H1 (cell line): ENCODE results near the gene CAV3. TPM values are rescaled to one million over a fixed set of nuclear protein-coding genes. Genes with fewer than 3 reads are reported as not detected.

ENCODE experiments used
- CTCF ChIA-PET: fragments of 300-600 bp; sonication (Branson Sonifier 250); formaldehyde crosslinking; loops from one replicate; lab custom pipeline; 2021; ENCODE audit not compliant: partially characterized antibody; lab: Charles Lee
- POLR2A ChIA-PET: fragments of 300-600 bp; sonication (Branson Sonifier 250); formaldehyde crosslinking; loops from one replicate; lab custom pipeline; 2021; ENCODE audit warnings: inconsistent platforms; ENCODE audit not compliant: partially characterized antibody; lab: Charles Lee
- DNase-seq, 2 experiments: peaks; one replicate each; pipeline versions ENCODE4 v3.0.0 to v3.0.0-alpha.2; 2010 to 2022; ENCODE audit warnings: low spot score in 2 of 2, low read depth in 1 of 2, mixed read lengths in 1 of 2
- FAIRE-seq: peaks from 2 replicates; lab custom pipeline; 2011; peaks lifted over from hg19 to GRCh38; lab: Jason Lieb, UNC
- H2AFZ ChIP-seq: 2 replicates; pipeline ENCODE4 v1.8.1; 2012; ENCODE audit warnings: low read length, inconsistent platforms
- H2AK5ac ChIP-seq: 2 replicates; pipeline ENCODE4 v1.6.1; 2013; ENCODE audit warnings: low read depth, low read length
- H2BK120ac ChIP-seq: replicated peaks from 2 replicates; pipeline ENCODE3; 2013; ENCODE audit warnings: low read depth, low read length, inconsistent platforms
- H2BK12ac ChIP-seq: 2 replicates; pipeline ENCODE4 v1.6.1; 2013; ENCODE audit warnings: low read depth, low read length
- H2BK15ac ChIP-seq: 2 replicates; pipeline ENCODE4 v1.6.1; 2013; ENCODE audit warnings: low read length
- H2BK20ac ChIP-seq: 2 replicates; pipeline ENCODE4 v1.6.1; 2013; ENCODE audit warnings: low read length
- H2BK5ac ChIP-seq: 2 replicates; pipeline ENCODE4 v1.6.1; 2013; ENCODE audit warnings: low read depth, low read length
- H3K14ac ChIP-seq: 2 replicates; pipeline ENCODE4 v1.6.1; 2013; ENCODE audit warnings: inconsistent platforms; ENCODE audit not compliant: insufficient read length
- H3K18ac ChIP-seq: 2 replicates; pipeline ENCODE4 v1.6.1; 2013; ENCODE audit warnings: low read length; ENCODE audit errors: extremely low read depth
- H3K23ac ChIP-seq: 2 replicates; pipeline ENCODE4 v1.6.1; 2013; ENCODE audit warnings: inconsistent platforms; ENCODE audit not compliant: insufficient read length
- H3K23me2 ChIP-seq: 2 replicates; pipeline ENCODE4 v1.6.1; 2013; ENCODE audit warnings: low read depth, low read length
- H3K27ac ChIP-seq: 2 replicates; pipeline ENCODE4 v1.6.1; 2011; ENCODE audit warnings: low read depth, low read length, inconsistent platforms
- H3K27me3 ChIP-seq, 4 experiments: replicated peaks in 1 of 4; 1 replicate in 1 of 4; 2 replicates in 3 of 4; pipeline versions ENCODE4 v1.6.1 to v1.8.1; 2011 to 2013; ENCODE audit warnings: low read length in 3 of 4, mild to moderate bottlenecking in 3 of 4, inconsistent platforms in 2 of 4, mixed read lengths in 2 of 4, moderate library complexity in 1 of 4; ENCODE audit not compliant: control insufficient read depth in 3 of 4, insufficient read depth in 3 of 4; ENCODE audit errors: extremely low read depth in 1 of 4
- H3K36me3 ChIP-seq, 4 experiments: 2 replicates each; pipeline versions ENCODE4 v1.6.1 to v1.8.1; 2011 to 2013; ENCODE audit warnings: mild to moderate bottlenecking in 4 of 4, low read length in 3 of 4, moderate library complexity in 2 of 4, control low read depth in 1 of 4, inconsistent platforms in 1 of 4; ENCODE audit not compliant: insufficient read depth in 4 of 4, control insufficient read depth in 2 of 4
- H3K4ac ChIP-seq: replicated peaks from 2 replicates; pipeline ENCODE3; 2013; ENCODE audit warnings: low read length, low read depth, mixed read lengths, inconsistent platforms; ENCODE audit not compliant: insufficient read length
- H3K4me1 ChIP-seq, 4 experiments: replicated peaks in 1 of 4; 1 replicate in 1 of 4; 2 replicates in 3 of 4; pipeline versions ENCODE4 v1.6.1 to v1.8.1; 2011 to 2013; ENCODE audit warnings: low read length in 3 of 4, inconsistent platforms in 2 of 4, mixed read lengths in 1 of 4; ENCODE audit not compliant: insufficient read depth in 4 of 4, control insufficient read depth in 3 of 4
- H3K4me2 ChIP-seq, 2 experiments: 2 replicates each; pipeline versions ENCODE4 v1.6.1 to v1.8.1; 2011 to 2013; ENCODE audit warnings: low read depth in 2 of 2, low read length in 2 of 2, control low read depth in 1 of 2, inconsistent platforms in 1 of 2, mild to moderate bottlenecking in 1 of 2; ENCODE audit not compliant: insufficient read depth in 1 of 2
- H3K4me3 ChIP-seq, 4 experiments: fragments of 200-600, 300-600 bp in 1 of 4; sonication (generic), shearing (Covaris generic), sonication (Bioruptor Twin) in 1 of 4; 2 replicates each; pipeline versions ENCODE4 v1.5.1 to v1.8.1; 2011 to 2016; ENCODE audit warnings: low read length in 4 of 4, low read depth in 3 of 4, control low read depth in 2 of 4, inconsistent platforms in 2 of 4, mild to moderate bottlenecking in 2 of 4, mixed read lengths in 1 of 4, moderate library complexity in 1 of 4; ENCODE audit not compliant: insufficient read depth in 2 of 4; ENCODE audit errors: extremely low read depth in 1 of 4
- H3K56ac ChIP-seq: replicated peaks from 2 replicates; pipeline ENCODE3; 2013; ENCODE audit warnings: low read depth, mild to moderate bottlenecking, mixed read lengths, low read length, inconsistent platforms; ENCODE audit not compliant: insufficient read length
- H3K79me1 ChIP-seq: 2 replicates; pipeline ENCODE4 v1.6.1; 2013; ENCODE audit warnings: low read depth, low read length, control low read depth
- H3K79me2 ChIP-seq, 2 experiments: 2 replicates each; pipeline versions ENCODE4 v1.6.1 to v1.8.1; 2012 to 2013; ENCODE audit warnings: low read length in 2 of 2, mild to moderate bottlenecking in 2 of 2, inconsistent platforms in 1 of 2; ENCODE audit not compliant: insufficient read depth in 2 of 2, control insufficient read depth in 1 of 2
- H3K9ac ChIP-seq, 4 experiments: replicated peaks in 1 of 4; 1 replicate in 1 of 4; 2 replicates in 3 of 4; pipeline versions ENCODE4 v1.6.1 to v1.8.1; 2011 to 2013; ENCODE audit warnings: low read depth in 3 of 4, low read length in 3 of 4, control low read depth in 2 of 4, mild to moderate bottlenecking in 2 of 4, moderate library complexity in 2 of 4, inconsistent platforms in 1 of 4; ENCODE audit errors: extremely low read depth in 1 of 4
- H3K9me3 ChIP-seq, 2 experiments: 2 replicates each; pipeline versions ENCODE4 v1.6.1 to v1.8.1; 2012 to 2013; ENCODE audit warnings: mild to moderate bottlenecking in 2 of 2, moderate library complexity in 2 of 2, control low read depth in 1 of 2, inconsistent platforms in 1 of 2, low read depth in 1 of 2, low read length in 1 of 2, mixed read lengths in 1 of 2; ENCODE audit not compliant: insufficient read depth in 2 of 2
- H4K20me1 ChIP-seq, 2 experiments: replicated peaks in 1 of 2; 2 replicates each; pipeline versions ENCODE3 to v1.8.1; 2011 to 2013; ENCODE audit warnings: inconsistent platforms in 2 of 2, low read length in 2 of 2, mild to moderate bottlenecking in 1 of 2; ENCODE audit not compliant: insufficient read depth in 2 of 2, control insufficient read depth in 1 of 2
- H4K5ac ChIP-seq: 2 replicates; pipeline ENCODE4 v1.6.1; 2013; ENCODE audit warnings: low read length, low read depth, mixed read lengths, inconsistent platforms; ENCODE audit not compliant: insufficient read length
- H4K8ac ChIP-seq: 2 replicates; pipeline ENCODE4 v1.8.0; 2013; ENCODE audit warnings: mild to moderate bottlenecking, moderate library complexity, low read length, inconsistent platforms; ENCODE audit not compliant: insufficient read depth; ENCODE audit errors: extremely low read depth
- H4K91ac ChIP-seq: replicated peaks from 2 replicates; pipeline ENCODE3; 2013; ENCODE audit warnings: low read length, mixed read lengths, inconsistent platforms; ENCODE audit not compliant: insufficient read length
- POLR2AphosphoS5 ChIP-seq: IDR thresholded peaks from 2 replicates; pipeline ENCODE4 v1.6.1; 2011; ENCODE audit warnings: low read depth, low read length
- WGBS, 2 experiments: shearing (Covaris generic) in 1 of 2; methylation state at CpG; one replicate each; pipeline versions ENCODE4 v1.1.6 to v1.1.7; 2013 to 2015; ENCODE audit warnings: low lambda C conversion rate in 2 of 2, mixed read lengths in 2 of 2, inconsistent platforms in 1 of 2, low coverage in 1 of 2, missing lambda C conversion rate in 1 of 2; ENCODE audit not compliant: insufficient replicate concordance in 2 of 2, insufficient coverage in 1 of 2, insufficient read length in 1 of 2; ENCODE audit errors: extremely low coverage in 1 of 2, missing lambda C conversion rate in 1 of 2; 5-methylcytosine and 5-hydroxymethylcytosine counted together
- polyA plus RNA-seq, 7 experiments: library from polyadenylated mRNA; depleted of rRNA in 3 of 7; stranded (reverse) in 5 of 7; unstranded in 2 of 7; fragments of >200 nt in 5 of 7; fragments of 200-250 nt in 2 of 7; gene quantifications; 1 replicate in 5 of 7; 2 replicates in 1 of 7; 4 replicates in 1 of 7; pipeline versions ENCODE4 v1.2.1 to v1.2.3, GENCODE V29; 2011 to 2013; ENCODE audit warnings: missing spikeins in 2 of 7, mixed read lengths in 2 of 7
- total RNA-seq: library from RNA; stranded (reverse); fragmentation: NEBNext Ultra II Directional; extraction: Animal tissue kit (Norgen Biotek cat#: 25700); gene quantifications from 2 replicates; pipeline ENCODE4 v1.2.1, GENCODE V29; 2021
- TF ChIP-seq, protein P1 (sequence below): IDR thresholded peaks from 2 replicates; pipeline ENCODE4 v1.6.1; 2011; ENCODE audit warnings: low read length, improper control_type of control experiment

The CAV3 gene
- total and polyA plus RNA-seq, 2 of the 8 experiments (the other 6 are each of a cell fraction or from before 2014, with no cell fraction given), result not detected

DNA sequence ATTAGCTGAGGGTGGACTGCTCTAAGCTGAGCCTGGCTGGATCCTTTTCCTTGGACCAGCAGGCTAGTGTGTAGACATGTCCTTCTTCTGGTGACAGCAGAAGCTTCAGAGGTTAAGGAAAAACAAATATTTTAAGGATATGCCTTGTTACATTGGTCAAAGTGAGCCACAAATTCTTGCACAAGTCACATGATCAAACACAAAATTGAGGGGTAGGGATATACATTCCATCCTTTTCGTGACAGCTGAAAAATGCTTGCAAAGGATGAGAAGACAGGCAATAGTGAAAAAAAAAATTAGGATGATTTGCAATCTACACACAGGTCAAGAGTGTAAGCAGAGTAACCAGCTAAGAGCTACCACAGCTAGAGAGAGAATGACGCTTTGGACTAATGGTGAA lies 56.9 kb downstream of the CAV3 start:
- DNase-seq, result no peak
- no peak overlapping the region for H3K23ac ChIP-seq
- no peaks in the 10 kb centered on the region for H3K4me1 ChIP-seq
- H3K4me2 ChIP-seq, result no peak overlapping the region
- H3K18ac ChIP-seq, result no peak overlapping the region
- no peak overlapping the region for H4K5ac ChIP-seq
- no peaks in the 10 kb centered on the region; a peak in 1 of 4 replicates for H3K9me3 ChIP-seq
- H2AK5ac ChIP-seq, result no peak overlapping the region
- H2BK15ac ChIP-seq, result no peak overlapping the region
- H3K36me3 ChIP-seq, result no peaks in the 10 kb centered on the region
- no peak overlapping the region for H3K27ac ChIP-seq
- no peaks in the 10 kb centered on the region for H3K27me3 ChIP-seq
- no peak overlapping the region for H2BK20ac ChIP-seq
- H3K79me1 ChIP-seq, result no peaks in the 10 kb centered on the region
- 89% methylated on average over 2 of the region's 2 CpGs; no CpG with 5 or more reads in 1 of the 2 experiments for WGBS, 2 experiments
- no peak overlapping the region for H3K9ac ChIP-seq
- H3K4me3 ChIP-seq, result no peak overlapping the region
- no peaks in the 10 kb centered on the region for H3K79me2 ChIP-seq
- FAIRE-seq, result no peak
- H2AFZ ChIP-seq, result no peak overlapping the region
- H4K91ac ChIP-seq, result no peak overlapping the region
- no peaks in the 10 kb centered on the region for H3K23me2 ChIP-seq
- no peak overlapping the region for H4K8ac ChIP-seq
- no peak overlapping the region for H3K4ac ChIP-seq
- H4K20me1 ChIP-seq, result no peaks in the 10 kb centered on the region
- H2BK120ac ChIP-seq, result no peak overlapping the region
- POLR2A ChIA-PET, result interaction anchor here (0.6 kb wide), 1 partner anchor 61 kb away, joined by 3 read pairs; no protein-coding TSS in a partner anchor
- no peak overlapping the region for H3K14ac ChIP-seq
- H2BK12ac ChIP-seq, result no peak overlapping the region
- H3K56ac ChIP-seq, result no peak overlapping the region
- CTCF ChIA-PET, result interaction anchor here (0.7 to 0.8 kb wide), 2 partner anchors 16 to 22 kb away, joined by 3 read pairs; no protein-coding TSS in a partner anchor
- H2BK5ac ChIP-seq, result no peak overlapping the region
- TF ChIP-seq, protein P1, sequence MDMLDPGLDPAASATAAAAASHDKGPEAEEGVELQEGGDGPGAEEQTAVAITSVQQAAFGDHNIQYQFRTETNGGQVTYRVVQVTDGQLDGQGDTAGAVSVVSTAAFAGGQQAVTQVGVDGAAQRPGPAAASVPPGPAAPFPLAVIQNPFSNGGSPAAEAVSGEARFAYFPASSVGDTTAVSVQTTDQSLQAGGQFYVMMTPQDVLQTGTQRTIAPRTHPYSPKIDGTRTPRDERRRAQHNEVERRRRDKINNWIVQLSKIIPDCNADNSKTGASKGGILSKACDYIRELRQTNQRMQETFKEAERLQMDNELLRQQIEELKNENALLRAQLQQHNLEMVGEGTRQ, result no peak
- no peak for TF ChIP-seq POLR2AphosphoS5
